ENCODE data around the gene ANKRD45. TPM values are rescaled to one million over a fixed set of nuclear protein-coding genes. Genes with fewer than 3 reads are reported as not detected.
"Not testable (repeated sequence)": the region's sequence is repeated elsewhere in the genome, so short reads cannot be mapped to it uniquely, and the experiment has no call there.

Gene ANKRD45
- total RNA-seq, 1 donor from 2014 or later: 0.69 TPM

- not testable (repeated sequence) for DNase-seq (ENCODE audit: low spot score)
Measured at GRCh38 chr1:173642450-173643139, 27.1 kb downstream of the ANKRD45 start.

DNA sequence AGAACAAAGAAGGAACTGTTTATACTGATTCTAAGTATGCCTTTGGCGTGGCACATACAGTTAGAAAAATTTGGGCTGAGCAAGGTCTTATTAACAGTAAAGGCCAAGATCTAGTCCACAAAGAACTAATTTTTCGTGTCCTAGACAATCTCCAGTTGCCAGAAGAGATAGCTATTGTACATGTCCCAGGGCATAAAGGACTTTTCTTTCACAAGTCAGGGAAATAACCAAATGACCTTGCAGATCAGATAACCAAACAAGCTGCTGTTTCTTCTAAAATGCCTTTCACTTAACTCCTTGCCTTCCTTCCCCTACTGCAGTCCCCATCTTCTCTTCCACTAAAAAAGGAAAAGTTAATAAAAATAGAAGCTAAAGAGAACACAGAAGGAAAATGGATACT, 30.5 kb downstream of the ANKRD45 start:
- DNase-seq (ENCODE audit: low spot score): no peak

- DNase-seq (ENCODE audit: low spot score): no peak
Measured at GRCh38 chr1:173638043-173639021, 31.3 kb downstream of the ANKRD45 start.

- DNase-seq (ENCODE audit: low spot score): not testable (repeated sequence)
Measured at GRCh38 chr1:173637236-173638042, 32.2 kb downstream of the ANKRD45 start.

DNA sequence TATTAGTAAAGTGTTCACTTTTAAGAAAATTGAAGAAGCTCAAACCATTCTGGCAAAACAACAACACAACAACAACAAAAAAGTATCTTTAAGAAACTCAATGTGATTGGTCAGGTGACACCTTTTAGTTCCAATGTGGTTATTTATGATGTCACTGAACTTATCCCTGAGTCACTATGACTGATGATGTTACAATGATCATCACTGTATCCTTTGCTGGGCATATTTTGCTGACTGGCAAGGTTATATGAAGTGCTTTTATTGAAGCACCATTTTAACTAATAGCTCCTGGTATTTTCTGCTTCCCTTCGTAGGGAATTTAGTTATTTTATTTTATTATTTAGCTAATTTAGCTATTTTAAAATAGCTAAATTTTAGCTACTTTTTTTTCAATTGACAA, 34.5 kb downstream of the ANKRD45 start, which contains the start of gene TEX50:
TSS of gene TEX50 (plus strand) at position 223 of the 400 bp plus-strand sequence. CDS start 184 bp downstream, outside the sequence.
- DNase-seq (ENCODE audit: low spot score): no peak

DNA sequence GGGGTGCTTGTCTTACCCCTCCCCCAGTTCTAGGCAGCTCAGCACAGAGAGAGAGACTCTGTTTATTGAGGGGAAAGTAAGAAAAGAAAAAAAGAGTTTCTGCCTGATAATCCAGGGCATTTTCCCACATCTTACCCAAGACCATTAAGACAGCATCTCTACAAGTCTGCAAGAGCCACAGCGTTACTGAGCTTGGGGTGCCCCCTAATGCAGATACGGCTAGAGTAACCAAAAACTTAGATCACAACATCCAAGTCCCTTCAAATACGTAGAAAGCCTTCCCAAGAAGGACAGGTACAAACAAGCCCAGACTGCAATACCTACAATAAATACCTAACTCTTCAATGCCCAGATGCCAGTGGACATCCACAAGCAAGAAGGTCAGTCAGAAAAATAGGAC, 40.8 kb downstream of the ANKRD45 start:
- no peak for DNase-seq (ENCODE audit: low spot score)

DNA sequence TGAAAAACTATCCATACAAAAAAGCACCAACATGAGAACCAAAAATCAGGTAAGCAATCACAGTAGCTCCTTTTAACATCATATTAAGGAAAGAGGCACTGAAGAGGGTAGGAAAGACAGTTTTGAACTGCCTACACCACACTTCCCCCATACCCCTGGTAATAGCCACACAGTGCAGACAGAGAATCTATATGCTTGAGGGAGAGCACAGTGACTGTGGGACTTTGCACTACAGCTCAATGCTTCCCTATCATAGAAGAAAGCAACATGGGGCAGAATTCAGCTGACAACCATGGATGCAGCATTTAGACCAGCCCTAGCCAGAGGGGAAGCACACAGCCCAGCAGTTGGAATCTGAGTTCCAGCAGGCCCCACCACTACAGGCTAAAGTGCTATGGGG, 42.4 kb downstream of the ANKRD45 start:
- DNase-seq (ENCODE audit: low spot score): no peak

DNA sequence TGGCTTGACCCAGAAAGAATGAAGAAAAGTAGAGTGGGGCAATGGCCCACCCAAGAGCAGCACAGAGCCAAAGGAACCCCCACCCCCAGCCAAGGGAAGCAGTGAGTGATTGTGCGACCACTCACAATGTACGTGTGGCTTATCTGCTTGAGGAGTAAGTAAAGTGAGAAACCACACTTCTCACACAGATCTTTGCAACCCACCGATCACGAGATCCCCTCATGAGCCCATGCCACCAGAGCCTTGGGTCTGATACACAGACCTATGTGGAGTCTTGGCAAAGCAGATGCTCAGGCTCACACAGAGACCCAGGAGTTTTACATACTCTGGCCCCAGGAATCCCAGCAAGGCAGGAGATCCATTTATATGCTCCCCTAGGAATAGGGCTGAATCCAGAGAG, 52.8 kb downstream of the ANKRD45 start:
- no peak for DNase-seq (ENCODE audit: low spot score)

- not testable (repeated sequence) for DNase-seq (ENCODE audit: low spot score)
Measured at GRCh38 chr1:173613086-173613485, 56.6 kb downstream of the ANKRD45 start.

- no peak for DNase-seq (ENCODE audit: low spot score)
Measured at GRCh38 chr1:173608503-173609216, 61.0 kb downstream of the ANKRD45 start.

GRCh38 chr1:173603056-173603591, 66.5 kb downstream of the ANKRD45 start, which contains the start of gene SLC9C2:
SLC9C2 (minus strand) TSS chr1:173603072; CDS start chr1:173601776, 1,296 bp downstream.
- DNase-seq (ENCODE audit: low spot score): peak; percentile 40

DNA sequence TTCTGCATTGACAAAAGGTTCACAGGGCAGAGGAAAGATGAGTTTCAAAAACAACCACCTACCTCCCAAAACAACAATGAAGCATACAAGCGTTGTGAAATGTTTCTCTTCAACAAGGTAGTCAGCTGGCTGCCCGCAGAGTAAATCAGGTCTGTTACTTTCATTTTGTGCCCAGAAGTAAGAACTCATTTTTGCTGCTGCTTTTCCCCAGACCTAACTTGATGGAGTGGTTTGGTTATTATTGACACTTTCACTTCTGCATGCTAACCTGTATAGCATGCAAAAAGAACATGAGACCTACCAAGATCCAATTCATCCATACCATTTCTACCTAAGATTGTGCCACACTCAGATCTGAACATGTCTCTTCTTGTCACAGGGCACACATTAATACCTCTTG, 68.1 kb downstream of the ANKRD45 start:
- DNase-seq (ENCODE audit: low spot score): no peak

DNA sequence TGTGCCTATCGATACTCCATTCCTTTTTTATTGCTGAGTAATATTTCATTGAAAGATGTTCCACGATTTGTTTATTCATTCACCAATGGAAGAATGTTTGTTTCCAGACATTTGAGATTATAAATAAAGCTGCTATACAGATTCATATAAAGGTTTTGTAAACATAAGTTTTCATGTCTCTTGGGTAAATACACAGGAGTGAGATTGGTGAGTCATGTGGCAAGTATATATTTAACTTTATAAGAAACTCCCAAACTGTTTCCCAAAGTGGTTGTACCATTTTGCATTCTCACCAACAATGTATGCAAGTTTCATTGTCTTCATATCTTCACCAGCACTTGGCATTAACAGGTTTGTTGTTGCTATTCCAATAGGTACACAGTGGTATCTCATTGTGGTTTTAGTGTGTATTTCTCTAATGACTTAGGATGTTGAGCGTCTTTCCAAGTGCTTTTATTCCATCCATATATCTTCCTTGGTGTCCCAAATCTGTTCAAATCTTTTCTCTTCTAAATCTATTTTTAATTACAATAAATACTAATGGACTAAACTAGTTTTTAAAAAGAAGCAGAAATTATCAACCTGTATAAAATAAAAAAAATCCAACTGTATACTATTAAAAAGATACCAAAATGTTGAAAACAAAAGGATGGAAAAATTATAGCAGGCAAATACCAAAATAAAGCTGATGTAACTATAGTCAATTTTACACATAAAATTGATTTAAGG, 73.4 kb downstream of the ANKRD45 start:
- DNase-seq (ENCODE audit: low spot score): no peak

GRCh38 chr1:173591138-173591537, 78.5 kb downstream of the ANKRD45 start:
- not testable (repeated sequence) for DNase-seq (ENCODE audit: low spot score)

DNA sequence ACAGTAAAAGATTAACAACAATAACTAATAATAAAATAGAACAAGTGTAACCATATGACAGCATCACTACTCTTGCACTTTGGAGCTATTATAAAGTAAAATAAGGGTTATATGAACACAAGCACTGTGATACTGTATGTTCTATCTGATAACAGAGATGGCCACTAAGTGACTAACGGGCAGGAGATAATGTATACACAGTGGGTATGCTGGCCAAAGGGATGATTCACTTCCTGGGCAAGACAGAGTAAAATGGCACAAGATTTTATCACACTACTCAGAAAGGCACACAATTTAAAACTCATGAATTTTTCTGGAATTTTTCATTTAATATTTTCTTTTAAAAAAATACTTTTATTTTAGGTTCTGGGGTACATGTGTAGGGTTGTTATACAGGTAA, 79.1 kb downstream of the ANKRD45 start:
- DNase-seq (ENCODE audit: low spot score): no peak

- DNase-seq (ENCODE audit: low spot score): no peak
Measured at GRCh38 chr1:173581383-173582079, 88.1 kb downstream of the ANKRD45 start.

- no peak for DNase-seq (ENCODE audit: low spot score)
Measured at GRCh38 chr1:173580658-173581057, 89.0 kb downstream of the ANKRD45 start.

- no peak for DNase-seq (ENCODE audit: low spot score)
Measured at GRCh38 chr1:173580071-173580470, 89.6 kb downstream of the ANKRD45 start.

DNA sequence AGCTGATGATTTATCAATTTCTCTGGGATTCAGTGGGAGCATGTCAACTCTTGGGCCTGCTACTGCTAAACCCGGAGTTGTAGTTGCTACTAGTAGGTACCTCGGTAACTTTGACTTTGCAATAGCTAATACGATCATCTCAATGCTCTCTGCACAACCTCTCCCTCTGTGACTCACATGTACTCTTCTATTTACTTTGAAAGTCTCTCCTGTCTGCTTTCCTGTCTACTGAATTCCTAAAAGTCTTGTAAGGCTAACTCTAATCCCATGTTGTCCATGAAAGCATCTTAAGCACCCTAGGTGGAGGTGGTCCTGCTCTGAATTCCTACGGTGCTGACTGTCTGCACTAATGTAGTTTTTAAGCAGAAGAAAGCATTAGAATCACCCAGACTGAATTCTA, 96.1 kb downstream of the ANKRD45 start:
- no peak for DNase-seq (ENCODE audit: low spot score)

All from mucosa of gallbladder (tissue), 1 donor.